Activated T-cell treated with anti-CD3 and anti-CD28 coated beads, Interleukin-2, amount 50 U/mL, for 4 hours (primary cell): Measurements from ENCODE around the gene NRP1. TPM values are rescaled to one million over a fixed set of nuclear protein-coding genes. Genes with fewer than 3 reads are reported as not detected.

Source experiments
- ATAC-seq, 2 donors: fragments of 200-7000 bp; cut with Tn5 transposase; one replicate each; pipeline ENCODE4 v1.10.0; 2021
- DNase-seq: peaks from one replicate; pipeline ENCODE4 v3.0.0-alpha.2; 2020
- H3K27me3 Mint-ChIP-seq: one replicate; pipeline ENCODE4 v1.8.0; 2021; ENCODE audit warnings: low read depth, mixed read lengths
- H3K36me3 Mint-ChIP-seq: one replicate; pipeline ENCODE4 v1.8.0; 2022; ENCODE audit warnings: mixed read lengths; ENCODE audit not compliant: insufficient read depth
- H3K4me1 Mint-ChIP-seq: one replicate; pipeline ENCODE4 v1.8.0; 2021; ENCODE audit warnings: low read depth, mixed read lengths
- H3K4me3 Mint-ChIP-seq: one replicate; pipeline ENCODE4 v1.8.0; 2021; ENCODE audit warnings: mild to moderate bottlenecking, moderate library complexity, mixed read lengths
- H3K9me3 Mint-ChIP-seq: one replicate; pipeline ENCODE4 v1.8.0; 2021; ENCODE audit warnings: mixed read lengths
- total RNA-seq, 3 donors: library from RNA; stranded (reverse); gene quantifications; one replicate each; pipeline ENCODE4 v1.2.1, GENCODE V29; 2021

NRP1 gene
- total RNA-seq, 3 donors from 2014 or later: 3.5 to 4.5 (median 4.0) TPM

DNA sequence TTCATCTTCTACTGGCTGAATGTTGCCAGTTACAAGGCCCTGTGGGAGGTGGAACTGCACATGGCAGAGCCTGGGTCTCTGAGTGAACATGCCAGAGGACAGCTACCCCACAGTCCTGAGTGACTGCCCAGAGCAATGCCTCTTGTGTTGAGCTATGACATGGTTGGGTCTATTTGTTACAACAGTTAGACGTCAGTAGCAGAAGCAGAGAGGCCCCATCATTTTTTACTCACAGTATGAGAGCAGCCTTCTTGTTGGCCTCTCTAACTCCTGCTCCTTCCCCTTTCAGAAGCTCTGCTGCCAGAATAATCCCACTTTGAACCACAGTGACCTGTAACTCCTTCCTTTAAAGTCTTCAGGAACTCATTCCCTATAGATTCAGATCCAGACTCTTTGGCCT, 30.8 kb upstream of the NRP1 start:
- DNase-seq: no peak
- H3K9me3 Mint-ChIP-seq: peaks cover 4% of the 10 kb centered on the region

DNA sequence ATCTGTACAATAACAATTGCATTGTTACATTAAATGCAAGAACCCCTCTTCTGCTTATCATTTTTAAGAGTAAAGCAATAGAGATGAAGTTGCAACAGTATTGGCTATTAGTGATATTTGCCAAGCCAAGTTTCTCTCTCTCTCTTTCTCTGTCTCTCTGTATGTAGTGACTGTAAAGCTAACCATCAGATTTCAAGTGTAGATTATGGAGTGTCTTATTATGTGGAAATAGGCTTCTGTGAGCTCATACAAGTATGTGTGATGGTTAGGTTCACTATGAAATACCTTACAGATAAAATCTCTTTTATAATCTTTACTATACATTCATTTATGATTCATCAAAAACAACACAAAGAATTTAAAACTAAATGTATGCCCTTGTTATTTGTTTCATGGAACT, 28.6 kb upstream of the NRP1 start:
- no peak for DNase-seq
- no peak overlapping the region for H3K4me3 Mint-ChIP-seq

More for the DNA sequence above, 30.8 kb upstream of the NRP1 start:
- Mint-ChIP-seq H3K4me1 (peaks cover 14% of the 10 kb centered on the region), H3K27me3 (peaks cover 7% of the 10 kb centered on the region), H3K4me3 (no peak overlapping the region), H3K36me3 (no peaks in the 10 kb centered on the region)
- no peak for ATAC-seq

DNA sequence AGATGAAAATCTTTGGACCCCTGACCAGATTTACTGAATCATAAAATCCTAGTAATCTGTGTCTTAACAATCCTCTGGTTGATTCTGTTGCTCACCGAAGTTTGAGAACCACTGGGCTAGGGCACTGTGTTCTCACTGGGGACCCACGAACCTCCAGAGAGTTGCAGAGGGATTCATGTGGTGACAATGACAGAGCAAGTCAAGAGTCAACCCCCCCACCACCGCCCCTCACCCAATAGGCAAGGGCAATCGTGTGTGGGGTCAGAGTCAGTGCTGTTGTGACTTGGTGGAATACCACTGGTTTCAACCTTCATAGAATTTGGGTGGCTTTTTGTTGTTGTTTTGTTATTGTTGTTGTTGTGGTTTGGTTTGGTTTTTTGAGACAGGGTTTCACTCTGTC, 23.5 kb upstream of the NRP1 start:
- H3K9me3 Mint-ChIP-seq: no peaks in the 10 kb centered on the region

More for the DNA sequence above, 28.6 kb upstream of the NRP1 start:
- Mint-ChIP-seq H3K9me3 (peaks cover 4% of the 10 kb centered on the region), H3K27me3 (peaks cover 10% of the 10 kb centered on the region), H3K4me1 (peaks cover 14% of the 10 kb centered on the region), H3K36me3 (no peaks in the 10 kb centered on the region)
- no peak for ATAC-seq

DNA sequence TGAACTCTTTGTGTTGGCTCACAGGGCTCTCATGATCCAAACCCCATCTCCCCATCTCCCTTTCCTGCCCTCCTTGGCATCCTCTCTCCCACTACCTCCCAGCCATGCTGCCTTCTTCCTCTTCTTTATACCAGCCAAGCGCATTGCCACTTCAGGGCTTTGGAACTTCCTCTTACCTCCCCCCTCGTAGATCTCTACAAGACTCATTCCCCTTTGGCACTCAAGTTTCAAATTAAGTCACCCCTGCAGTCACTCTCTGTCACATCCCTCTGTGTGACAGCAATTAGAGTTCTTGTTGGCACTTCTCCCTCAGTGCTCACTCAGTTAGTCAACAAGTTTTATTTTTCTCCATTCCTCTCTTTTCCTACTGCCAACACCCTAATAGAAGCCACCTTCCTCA, 20.8 kb upstream of the NRP1 start:
- no peaks in the 10 kb centered on the region for H3K36me3 Mint-ChIP-seq
- peaks cover 17% of the 10 kb centered on the region for H3K27me3 Mint-ChIP-seq
- no peaks in the 10 kb centered on the region for H3K4me1 Mint-ChIP-seq
- H3K4me3 Mint-ChIP-seq: no peak overlapping the region
- ATAC-seq: no peak
- no peak for DNase-seq
- no peaks in the 10 kb centered on the region for H3K9me3 Mint-ChIP-seq

More for the DNA sequence above, 23.5 kb upstream of the NRP1 start:
- no peaks in the 10 kb centered on the region for H3K36me3 Mint-ChIP-seq
- ATAC-seq: no peak
- H3K4me3 Mint-ChIP-seq: no peak overlapping the region
- H3K4me1 Mint-ChIP-seq: no peaks in the 10 kb centered on the region
- DNase-seq: no peak
- peaks cover 12% of the 10 kb centered on the region for H3K27me3 Mint-ChIP-seq

DNA sequence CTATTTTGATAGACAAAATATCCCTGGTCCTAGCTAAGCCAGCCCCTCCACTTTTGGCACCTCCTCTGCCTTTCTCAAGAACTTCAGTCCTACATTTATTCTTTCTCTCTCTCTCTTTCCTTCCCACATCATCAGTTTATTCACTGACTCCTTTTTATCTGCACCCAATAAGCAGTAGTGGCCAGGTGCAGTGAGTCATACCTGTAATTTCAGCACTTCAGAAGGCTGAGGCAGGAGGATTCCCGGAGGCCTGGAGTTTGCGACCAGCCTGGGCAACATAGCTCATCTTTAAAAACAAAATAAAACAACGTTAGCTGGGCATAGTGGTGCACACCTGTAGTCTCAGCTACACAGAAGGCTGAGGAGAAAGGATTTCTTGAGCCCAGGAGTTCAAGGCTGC, 19.4 kb upstream of the NRP1 start:
- ATAC-seq (no peak), DNase-seq (no peak)
- Mint-ChIP-seq H3K4me3 (no peak overlapping the region), H3K4me1 (no peaks in the 10 kb centered on the region), H3K9me3 (no peaks in the 10 kb centered on the region), H3K36me3 (no peaks in the 10 kb centered on the region), H3K27me3 (peaks cover 12% of the 10 kb centered on the region)

DNA sequence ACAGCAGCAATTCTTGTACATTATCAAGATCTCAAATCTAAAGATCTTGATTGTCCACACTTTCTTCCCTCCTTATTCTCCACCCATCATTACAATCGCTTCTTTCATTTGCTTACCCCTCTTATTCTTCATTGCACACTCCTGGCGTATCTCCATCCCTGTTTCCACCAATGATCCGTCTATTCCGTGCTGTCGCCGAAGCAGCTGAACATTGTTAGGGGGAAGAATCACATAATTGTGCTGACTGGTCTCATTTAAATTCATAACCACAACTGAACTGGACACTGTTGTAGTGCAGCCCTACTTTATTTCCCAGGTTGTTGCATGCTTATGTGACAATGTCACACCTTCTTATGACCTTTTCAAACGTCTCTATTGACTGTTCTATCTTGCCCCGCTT, 18.9 kb upstream of the NRP1 start:
- DNase-seq (no peak), ATAC-seq (no peak)
- H3K4me3 Mint-ChIP-seq: no peak overlapping the region
- no peaks in the 10 kb centered on the region for H3K36me3 Mint-ChIP-seq
- H3K9me3 Mint-ChIP-seq: no peaks in the 10 kb centered on the region
- H3K4me1 Mint-ChIP-seq: no peaks in the 10 kb centered on the region
- H3K27me3 Mint-ChIP-seq: peaks cover 14% of the 10 kb centered on the region

DNA sequence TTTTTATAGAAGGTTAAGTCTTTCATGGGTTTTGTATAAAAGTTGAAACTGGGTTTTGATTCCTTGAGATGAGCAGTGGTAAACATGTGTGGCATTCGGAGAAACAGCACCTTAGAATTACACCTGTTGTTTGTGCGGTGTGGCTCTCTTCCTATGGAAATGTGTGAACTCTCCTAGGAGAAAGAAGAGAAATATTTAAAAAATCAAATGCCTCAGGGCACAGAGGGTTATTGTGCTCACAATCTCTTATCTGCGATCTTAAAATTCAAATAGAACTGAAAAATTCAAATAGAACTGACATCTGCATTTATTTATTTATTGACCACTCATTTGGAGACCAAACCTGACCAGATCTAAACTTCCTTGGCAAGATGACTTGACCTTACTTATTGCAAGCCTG, 18.1 kb upstream of the NRP1 start:
- ATAC-seq (no peak), DNase-seq (no peak)
- Mint-ChIP-seq H3K4me3 (no peak overlapping the region), H3K4me1 (no peaks in the 10 kb centered on the region), H3K9me3 (no peaks in the 10 kb centered on the region), H3K27me3 (peaks cover 16% of the 10 kb centered on the region), H3K36me3 (no peaks in the 10 kb centered on the region)

DNA sequence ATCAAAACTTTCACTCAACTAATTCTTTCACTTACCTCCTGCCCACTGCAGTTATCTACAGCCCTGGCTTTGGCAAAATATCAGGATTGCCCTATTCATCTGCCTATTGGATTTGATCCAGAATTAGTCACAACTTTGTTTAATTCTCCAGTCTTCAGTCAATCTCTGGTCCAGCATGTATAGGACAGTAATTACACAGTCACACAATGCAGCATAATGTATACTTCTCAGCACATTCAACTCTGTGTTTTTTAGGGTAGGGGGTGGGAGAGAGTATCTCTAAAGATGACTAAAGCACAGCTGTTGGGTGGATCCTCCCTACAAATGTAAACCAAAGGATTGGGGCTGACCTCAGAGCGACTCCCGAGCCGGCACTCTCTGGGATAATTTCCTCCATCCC, 17.7 kb upstream of the NRP1 start:
- Mint-ChIP-seq H3K4me1 (no peaks in the 10 kb centered on the region), H3K27me3 (peaks cover 14% of the 10 kb centered on the region), H3K36me3 (no peaks in the 10 kb centered on the region), H3K9me3 (no peaks in the 10 kb centered on the region), H3K4me3 (no peak overlapping the region)
- no peak for ATAC-seq
- DNase-seq: no peak

DNA sequence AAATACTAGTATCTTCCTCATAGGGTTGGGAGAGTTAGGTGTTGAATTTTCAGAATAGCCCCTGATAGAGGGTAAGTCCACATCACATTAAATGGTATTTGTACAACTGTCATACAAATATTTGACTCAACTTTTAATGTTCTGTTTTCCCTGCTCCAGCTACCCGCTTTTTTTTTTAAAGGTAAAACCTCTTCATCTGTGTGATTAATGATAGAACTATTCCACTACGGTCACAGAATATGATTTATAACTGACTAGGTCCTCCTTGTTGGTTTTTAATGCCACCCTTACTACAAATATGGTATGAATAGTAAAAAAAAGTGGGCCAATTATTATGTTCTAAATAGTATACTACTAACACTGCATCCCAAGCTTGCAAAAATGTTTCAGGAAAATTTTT, 15.6 kb upstream of the NRP1 start:
- no peaks in the 10 kb centered on the region for H3K36me3 Mint-ChIP-seq
- DNase-seq: no peak
- H3K27me3 Mint-ChIP-seq: peaks cover 21% of the 10 kb centered on the region
- no peaks in the 10 kb centered on the region for H3K4me1 Mint-ChIP-seq
- H3K4me3 Mint-ChIP-seq: no peak overlapping the region
- ATAC-seq: no peak
- no peaks in the 10 kb centered on the region for H3K9me3 Mint-ChIP-seq

DNA sequence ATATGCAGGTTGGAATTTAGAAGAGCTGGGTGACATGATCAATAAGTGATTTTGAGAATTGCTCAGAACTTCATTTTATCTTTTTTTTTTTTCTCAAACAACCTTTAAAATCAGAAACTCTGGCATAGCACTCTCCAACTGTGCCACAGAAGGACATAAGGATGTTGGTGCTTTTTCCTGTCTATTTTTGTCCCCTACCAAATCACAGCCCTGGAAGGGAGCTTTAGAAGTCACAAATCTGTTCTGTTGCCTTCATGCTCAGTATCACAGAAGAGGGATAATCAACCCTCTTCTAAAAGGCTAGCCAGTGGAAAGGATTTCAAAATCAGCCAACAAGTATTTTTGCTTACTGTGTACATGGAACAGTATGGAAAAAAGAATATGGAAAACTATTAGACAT, 14.8 kb upstream of the NRP1 start:
- ATAC-seq (no peak), DNase-seq (no peak)
- H3K36me3 Mint-ChIP-seq: no peaks in the 10 kb centered on the region
- H3K27me3 Mint-ChIP-seq: peaks cover 26% of the 10 kb centered on the region
- peaks cover 5% of the 10 kb centered on the region for H3K9me3 Mint-ChIP-seq
- H3K4me3 Mint-ChIP-seq: no peak overlapping the region
- H3K4me1 Mint-ChIP-seq: no peaks in the 10 kb centered on the region

DNA sequence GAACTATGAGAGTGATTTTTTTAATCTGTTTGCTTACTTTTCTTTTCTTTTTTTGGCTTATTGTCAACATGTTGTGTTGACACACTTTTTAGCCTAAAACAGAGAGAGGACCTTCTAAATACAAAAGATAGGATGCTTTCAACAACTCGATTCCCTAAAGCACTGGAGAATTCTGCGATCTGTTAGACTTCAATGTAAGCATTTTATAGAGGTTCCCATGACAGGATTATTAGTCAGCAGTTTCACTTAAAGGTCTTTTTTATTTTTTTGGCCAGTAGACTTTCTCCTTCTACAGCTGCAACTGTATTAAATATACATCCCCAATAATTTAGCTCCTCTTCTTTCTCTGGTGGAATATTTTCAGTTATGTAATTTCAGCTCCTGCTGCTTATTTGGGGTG, 12.7 kb upstream of the NRP1 start:
- H3K4me3 Mint-ChIP-seq: no peak overlapping the region
- H3K27me3 Mint-ChIP-seq: peaks cover 25% of the 10 kb centered on the region
- H3K9me3 Mint-ChIP-seq: peaks cover 5% of the 10 kb centered on the region
- ATAC-seq (no peak), DNase-seq (no peak)
- no peaks in the 10 kb centered on the region for H3K4me1 Mint-ChIP-seq
- no peaks in the 10 kb centered on the region for H3K36me3 Mint-ChIP-seq

DNA sequence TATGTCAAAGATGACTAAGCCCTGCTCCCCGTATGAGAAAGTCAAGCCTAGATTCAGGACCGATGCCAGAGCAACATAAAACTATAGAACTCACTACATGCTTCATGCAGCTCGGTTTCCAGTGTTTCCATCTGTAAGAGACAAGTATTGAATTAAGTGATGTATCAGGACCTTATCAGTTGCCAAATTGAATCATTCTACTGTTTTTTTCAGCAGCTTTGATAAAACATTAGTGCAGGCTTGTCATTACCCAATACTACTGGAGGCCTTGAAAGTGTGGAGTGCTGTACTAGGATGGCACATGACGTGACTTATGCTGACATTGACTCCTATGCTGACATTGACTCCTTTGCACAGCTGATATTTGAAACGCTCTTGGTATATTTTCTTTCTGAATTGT, 10.8 kb upstream of the NRP1 start:
- no peak for ATAC-seq
- no peak for DNase-seq
- peaks cover 22% of the 10 kb centered on the region for H3K27me3 Mint-ChIP-seq
- peaks cover 8% of the 10 kb centered on the region for H3K4me1 Mint-ChIP-seq
- H3K36me3 Mint-ChIP-seq: no peaks in the 10 kb centered on the region
- H3K4me3 Mint-ChIP-seq: no peak overlapping the region
- peaks cover 5% of the 10 kb centered on the region for H3K9me3 Mint-ChIP-seq

DNA sequence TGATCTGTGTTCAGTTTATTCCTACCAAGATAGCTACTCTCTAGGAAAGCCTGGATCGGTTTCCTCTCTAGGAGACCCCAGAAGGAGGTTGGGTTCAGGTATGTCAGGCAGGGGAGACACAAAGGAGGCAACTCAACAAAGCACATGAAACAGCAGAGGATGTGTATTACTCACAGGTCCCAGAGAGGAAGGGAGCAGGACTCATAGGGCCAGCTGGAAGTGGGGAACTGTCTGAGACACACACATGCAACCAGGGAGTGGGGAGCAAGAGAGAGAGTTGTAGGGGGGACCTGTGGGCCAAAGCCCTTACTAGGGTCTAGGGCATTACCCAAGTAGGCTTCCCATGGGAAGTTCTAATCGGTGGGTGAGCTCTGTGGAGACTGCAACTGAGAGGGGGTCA, 10.2 kb upstream of the NRP1 start:
- Mint-ChIP-seq H3K4me1 (peaks cover 8% of the 10 kb centered on the region), H3K4me3 (no peak overlapping the region), H3K9me3 (peaks cover 5% of the 10 kb centered on the region), H3K27me3 (peaks cover 24% of the 10 kb centered on the region), H3K36me3 (no peaks in the 10 kb centered on the region)
- DNase-seq (no peak), ATAC-seq (no peak)

DNA sequence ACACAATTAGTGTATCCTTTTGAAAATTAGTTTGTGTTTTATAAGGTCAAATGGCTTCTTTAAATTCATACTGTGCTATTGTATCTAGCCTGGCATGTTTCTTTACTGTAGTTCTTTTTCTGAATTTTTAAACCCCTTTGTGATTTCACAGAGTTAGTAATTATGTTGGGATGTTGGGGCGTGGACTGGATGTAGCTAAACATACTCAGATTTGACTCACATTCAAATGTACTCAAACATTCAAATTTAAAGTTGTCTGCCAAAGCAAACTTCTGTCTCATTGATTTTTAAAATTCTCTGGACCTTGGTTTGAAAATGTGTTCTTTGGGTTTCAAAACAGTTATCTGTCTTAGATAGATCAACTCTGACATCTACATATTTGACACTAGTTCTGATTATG, 7.2 kb upstream of the NRP1 start:
- H3K36me3 Mint-ChIP-seq: no peaks in the 10 kb centered on the region
- peaks cover 13% of the 10 kb centered on the region for H3K4me1 Mint-ChIP-seq
- DNase-seq (no peak), ATAC-seq (no peak)
- peaks cover 37% of the 10 kb centered on the region for H3K27me3 Mint-ChIP-seq
- no peak overlapping the region for H3K4me3 Mint-ChIP-seq
- H3K9me3 Mint-ChIP-seq: peaks cover 5% of the 10 kb centered on the region

DNA sequence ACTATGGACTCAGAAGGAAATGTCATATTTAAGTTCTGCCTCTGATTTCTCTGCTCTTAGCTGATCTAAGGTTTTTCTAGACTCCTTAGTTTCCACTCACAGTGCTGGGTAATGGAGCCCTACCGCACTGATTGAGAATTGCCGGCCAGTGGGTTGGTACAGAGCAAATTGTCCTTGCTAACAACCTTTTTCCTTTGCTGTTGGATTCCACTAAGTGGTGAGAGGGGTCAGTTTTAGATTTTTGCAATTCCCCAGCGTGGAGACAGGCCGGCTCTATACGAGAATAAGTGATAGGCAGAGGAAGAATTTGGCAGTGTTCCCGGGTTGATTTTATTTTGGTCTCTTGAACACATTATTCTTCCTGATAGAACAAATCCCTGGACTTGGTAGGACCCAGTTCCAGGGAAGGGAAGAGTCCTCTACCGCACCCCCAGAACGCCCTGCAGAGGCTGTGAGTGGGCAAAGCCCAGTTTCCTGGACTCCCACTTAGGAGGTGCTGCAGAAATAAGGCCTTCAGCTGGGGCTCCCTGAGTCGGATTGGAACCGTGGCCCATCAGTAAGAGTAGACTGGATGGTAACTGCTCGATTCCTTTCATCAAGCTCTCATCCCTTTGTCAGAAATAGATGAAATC, 3.0 kb upstream of the NRP1 start:
- H3K36me3 Mint-ChIP-seq: no peaks in the 10 kb centered on the region
- DNase-seq (no peak), ATAC-seq (no peak)
- H3K9me3 Mint-ChIP-seq: no peaks in the 10 kb centered on the region
- H3K27me3 Mint-ChIP-seq: peaks cover 41% of the 10 kb centered on the region
- peak overlapping the region; percentile 52 for H3K4me3 Mint-ChIP-seq
- peaks cover 25% of the 10 kb centered on the region for H3K4me1 Mint-ChIP-seq
